NCI-H2107 treated with DMSO at 0.1 percent for 48 hours (cell line): Measurements from ENCODE around the gene ZNF532.
"Not testable (repeated sequence)": the region's sequence is repeated elsewhere in the genome, so short reads cannot be mapped to it uniquely, and the experiment has no call there.

ENCODE experiments used
- DNase-seq: peaks from one replicate; lab custom pipeline; 2025; ENCODE audit not compliant: unreplicated experiment; lab: John Stamatoyannopoulos, UW

ZNF532 gene

DNA sequence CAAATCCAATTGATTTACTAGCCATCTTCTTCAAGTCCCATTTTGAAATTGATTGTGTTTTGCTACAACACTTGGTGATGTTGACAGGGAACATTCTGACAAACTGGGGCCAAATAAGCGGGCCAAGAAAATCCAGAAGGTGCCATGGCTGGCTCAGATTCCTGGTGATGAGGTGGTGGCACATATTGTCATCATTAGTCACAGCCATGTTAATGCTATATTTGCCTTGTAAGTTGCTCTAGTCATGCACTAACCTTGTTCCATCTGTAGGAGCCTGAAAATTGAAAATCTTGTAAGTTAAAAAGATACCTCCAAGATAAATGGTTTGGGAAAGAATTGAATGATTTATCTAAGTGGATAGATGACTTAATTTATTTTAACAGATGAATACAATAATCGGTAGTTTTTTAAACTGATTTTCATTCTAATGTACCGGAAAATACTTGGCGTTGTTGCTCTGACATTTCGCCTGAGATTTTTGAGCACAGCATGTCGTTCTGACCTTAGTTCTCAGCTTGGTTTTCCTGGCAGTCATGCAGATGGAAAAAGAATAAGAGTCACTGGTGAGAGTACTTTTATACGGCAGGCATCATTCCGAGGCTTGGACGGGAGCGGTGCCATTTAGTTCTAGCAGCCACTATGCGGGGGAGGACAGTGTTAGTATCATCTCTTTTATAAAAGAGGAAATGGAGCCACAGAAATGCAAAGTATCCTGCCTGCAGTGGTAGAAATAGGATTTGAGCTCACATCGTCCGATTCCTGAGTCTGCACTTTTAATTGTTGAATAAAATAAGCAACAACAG is 133.9 kb downstream of the ZNF532 start:
- no peak for DNase-seq

DNA sequence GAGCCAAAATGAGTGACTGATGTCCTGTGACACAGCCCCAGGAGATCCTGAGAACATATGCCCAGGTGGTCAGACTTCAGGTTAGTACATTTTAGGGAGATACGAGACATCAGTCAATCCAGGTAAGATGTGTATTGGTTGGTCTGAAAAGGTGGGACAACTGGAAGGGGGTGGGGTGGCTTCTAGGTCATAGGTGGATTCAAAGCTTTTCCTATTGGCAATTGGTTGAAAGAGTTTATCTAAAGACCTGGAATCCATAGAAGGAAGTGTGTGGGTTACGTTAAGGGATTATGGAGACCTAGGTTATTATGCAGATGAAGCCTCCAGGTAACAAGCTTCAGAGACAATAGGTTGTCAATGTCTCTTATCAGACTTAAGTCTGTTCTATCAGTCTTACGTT is 136.5 kb downstream of the ZNF532 start:
- no peak for DNase-seq

GRCh38 chr18:59001721-59002120 is 137.0 kb downstream of the ZNF532 start:
- DNase-seq = no peak

- no peak for DNase-seq
Measured at GRCh38 chr18:59002974-59003594, 138.4 kb downstream of the ZNF532 start.

GRCh38 chr18:59005262-59005661 is 140.6 kb downstream of the ZNF532 start:
- no peak for DNase-seq

- DNase-seq = no peak
Measured at GRCh38 chr18:59006461-59007067, 141.9 kb downstream of the ZNF532 start.

GRCh38 chr18:59008302-59008974 is 143.8 kb downstream of the ZNF532 start:
- no peak for DNase-seq

GRCh38 chr18:59009846-59010245 is 145.2 kb downstream of the ZNF532 start:
- DNase-seq = no peak

DNA sequence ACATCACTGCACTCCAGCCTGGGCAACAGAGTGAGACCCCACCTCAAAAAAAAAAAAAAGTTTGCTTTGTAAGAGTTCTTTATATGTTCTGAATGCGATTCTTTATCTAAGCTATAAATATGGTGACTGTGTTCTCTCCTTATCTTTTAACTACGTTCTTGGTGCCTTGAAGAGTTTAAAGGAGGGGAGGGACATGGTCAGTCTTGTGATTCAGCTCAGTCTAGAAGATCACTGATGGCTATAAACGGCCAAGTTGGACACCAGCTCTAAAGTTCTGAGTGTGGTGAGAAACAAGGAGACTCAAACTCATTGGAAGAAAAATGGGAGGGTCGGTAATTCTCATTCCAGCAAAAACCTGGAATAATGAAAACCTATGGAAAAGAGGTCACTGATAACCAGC is 146.6 kb downstream of the ZNF532 start:
- no peak for DNase-seq

GRCh38 chr18:59011786-59012185 is 147.1 kb downstream of the ZNF532 start:
- DNase-seq = no peak

- DNase-seq = no peak
Measured at GRCh38 chr18:59012815-59013705, 148.4 kb downstream of the ZNF532 start.

DNA sequence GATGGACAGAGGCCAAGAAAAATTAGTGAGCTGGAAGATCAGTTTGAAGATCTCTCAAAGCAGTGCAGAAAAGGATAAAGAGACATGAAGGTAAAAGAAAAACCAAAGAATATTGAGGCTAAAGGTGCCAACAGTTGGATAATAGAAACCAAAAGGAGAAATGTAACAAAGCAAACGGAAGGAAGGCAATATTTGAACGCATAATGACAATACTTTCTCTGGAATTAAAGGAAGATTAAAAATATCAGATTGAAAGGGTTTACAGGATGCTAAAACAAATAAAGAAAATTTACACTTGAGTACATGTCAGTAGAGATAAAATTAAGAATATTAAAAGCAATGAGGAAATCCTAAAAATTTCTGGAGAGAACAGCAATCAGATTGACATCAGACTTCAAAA is 149.1 kb downstream of the ZNF532 start:
- DNase-seq = no peak

- no peak for DNase-seq
Measured at GRCh38 chr18:59015531-59016152, 151.0 kb downstream of the ZNF532 start.

- peak; percentile 86 for DNase-seq
Measured at GRCh38 chr18:59021500-59021899, 156.8 kb downstream of the ZNF532 start.

GRCh38 chr18:59022167-59022945 is 157.7 kb downstream of the ZNF532 start:
- DNase-seq = no peak

DNA sequence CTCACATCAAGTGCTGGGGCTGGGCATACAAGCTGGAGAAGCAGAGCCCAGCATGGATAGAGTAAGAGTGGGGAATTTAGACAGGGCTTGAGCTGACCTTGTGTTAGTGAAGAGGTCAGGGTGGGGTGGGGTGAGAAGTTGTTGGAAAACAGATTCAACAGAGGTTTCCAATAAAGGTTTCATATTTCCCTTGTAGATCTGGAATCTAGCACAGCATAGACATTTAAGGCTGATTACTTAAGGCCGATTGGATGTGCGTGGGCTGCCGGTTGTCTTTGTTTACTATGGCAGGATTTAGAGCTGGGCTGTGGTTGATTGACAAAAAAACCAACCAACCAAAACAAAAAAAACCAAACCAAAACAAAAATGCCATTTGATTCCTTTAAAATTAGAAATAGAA is 160.2 kb downstream of the ZNF532 start:
- DNase-seq = no peak

GRCh38 chr18:59025532-59025931 is 160.9 kb downstream of the ZNF532 start:
- DNase-seq = not testable (repeated sequence)

DNA sequence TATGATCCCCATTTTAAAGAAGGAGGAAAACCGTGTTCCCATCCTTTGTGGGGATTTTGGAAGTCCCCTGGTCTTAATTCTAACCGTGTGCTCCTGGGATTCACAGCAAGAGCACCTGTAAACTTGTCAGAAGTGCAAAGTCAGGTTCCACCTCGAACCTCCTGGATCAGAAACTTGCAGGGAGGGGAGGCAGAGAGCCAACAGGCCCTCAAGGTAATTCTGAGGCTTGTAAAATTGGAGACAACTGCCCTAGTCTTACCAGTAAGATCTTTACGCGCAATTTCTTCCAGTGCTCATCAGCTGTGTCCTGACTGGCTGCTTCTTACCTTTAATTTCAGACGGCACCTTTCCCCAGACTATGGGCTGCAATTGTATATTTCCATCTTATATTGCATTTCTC is 161.7 kb downstream of the ZNF532 start:
- no peak for DNase-seq

GRCh38 chr18:59026831-59027410 is 162.2 kb downstream of the ZNF532 start:
- DNase-seq = no peak
